H9 (cell line): Measurements from ENCODE around the gene CT45A5. TPM values are rescaled to one million over a fixed set of nuclear protein-coding genes. Genes with fewer than 3 reads are reported as not detected.
"Not testable (repeated sequence)": the region's sequence is repeated elsewhere in the genome, so short reads cannot be mapped to it uniquely, and the experiment has no call there.

Experiments
- DNase-seq: peaks from one replicate; pipeline ENCODE4 v3.0.0-alpha.2; 2017
- H2AFZ ChIP-seq: one replicate; pipeline ENCODE4 v1.6.1; 2013; ENCODE audit warnings: mild to moderate bottlenecking, low read length, control low read depth, moderate library complexity
- H2AK5ac ChIP-seq: 2 replicates; pipeline ENCODE4 v1.6.1; 2013; ENCODE audit warnings: low read length, control low read depth, mixed read lengths; ENCODE audit not compliant: insufficient read length
- H2BK120ac ChIP-seq: one replicate; pipeline ENCODE4 v1.6.1; 2013; ENCODE audit warnings: low read depth, mild to moderate bottlenecking, low read length, control low read depth, inconsistent platforms; ENCODE audit not compliant: poor library complexity, severe bottlenecking
- H2BK12ac ChIP-seq: 2 replicates; pipeline ENCODE4 v1.6.1; 2013; ENCODE audit warnings: low read length, control low read depth, mixed read lengths, low read depth; ENCODE audit not compliant: insufficient read length
- H2BK15ac ChIP-seq: 2 replicates; pipeline ENCODE4 v1.6.1; 2013; ENCODE audit warnings: low read depth, low read length, control low read depth
- H2BK20ac ChIP-seq: one replicate; pipeline ENCODE4 v1.6.1; 2013; ENCODE audit warnings: low read depth, mild to moderate bottlenecking, low read length, control low read depth, inconsistent platforms; ENCODE audit not compliant: poor library complexity, severe bottlenecking
- H2BK5ac ChIP-seq: 2 replicates; pipeline ENCODE4 v1.6.1; 2013; ENCODE audit warnings: low read length, control low read depth, mixed read lengths; ENCODE audit not compliant: insufficient read length
- H3K14ac ChIP-seq: 2 replicates; pipeline ENCODE4 v1.6.1; 2013; ENCODE audit warnings: low read length, control low read depth; ENCODE audit not compliant: insufficient read depth
- H3K18ac ChIP-seq: 2 replicates; pipeline ENCODE4 v1.6.1; 2013; ENCODE audit warnings: low read depth, mild to moderate bottlenecking, mixed read lengths, low read length, control low read depth; ENCODE audit not compliant: insufficient read length
- H3K23ac ChIP-seq: 2 replicates; pipeline ENCODE4 v1.6.1; 2013; ENCODE audit warnings: low read length, control low read depth, mixed read lengths, low read depth; ENCODE audit not compliant: insufficient read length
- H3K23me2 ChIP-seq: 2 replicates; pipeline ENCODE4 v1.6.1; 2013; ENCODE audit warnings: low read depth, mild to moderate bottlenecking, mixed read lengths, low read length, control low read depth; ENCODE audit not compliant: insufficient read length, poor library complexity, severe bottlenecking
- H3K27ac ChIP-seq: 2 replicates; pipeline ENCODE4 v1.5.1; 2013; ENCODE audit warnings: low read length, control low read depth, mixed read lengths, low read depth; ENCODE audit not compliant: insufficient read length
- H3K27me3 ChIP-seq: 2 replicates; pipeline ENCODE4 v1.6.1; 2013; ENCODE audit warnings: low read length, control low read depth, inconsistent platforms; ENCODE audit not compliant: insufficient read depth
- H3K4ac ChIP-seq: 2 replicates; pipeline ENCODE4 v1.6.1; 2013; ENCODE audit warnings: low read depth, mild to moderate bottlenecking, control low read depth, inconsistent platforms, low read length, moderate library complexity
- H3K4me1 ChIP-seq: 2 replicates; pipeline ENCODE4 v1.6.1; 2013; ENCODE audit warnings: low read length, control low read depth, inconsistent platforms; ENCODE audit not compliant: insufficient read depth
- H3K4me2 ChIP-seq: 2 replicates; pipeline ENCODE4 v1.6.1; 2013; ENCODE audit warnings: low read length, control low read depth, mixed read lengths; ENCODE audit not compliant: insufficient read length, insufficient read depth
- H3K56ac ChIP-seq: 2 replicates; pipeline ENCODE4 v1.6.1; 2013; ENCODE audit warnings: low read depth, mild to moderate bottlenecking, mixed read lengths, low read length, control low read depth; ENCODE audit not compliant: insufficient read length
- H3K79me1 ChIP-seq: 2 replicates; pipeline ENCODE4 v1.6.1; 2013; ENCODE audit warnings: low read depth, mild to moderate bottlenecking, moderate library complexity, low read length, control low read depth, inconsistent platforms; ENCODE audit not compliant: insufficient read depth, poor library complexity, severe bottlenecking
- H3K79me2 ChIP-seq: 2 replicates; pipeline ENCODE4 v1.6.1; 2013; ENCODE audit warnings: low read length, control low read depth, inconsistent platforms; ENCODE audit not compliant: insufficient read depth
- H3K9ac ChIP-seq: 2 replicates; pipeline ENCODE4 v1.6.1; 2013; ENCODE audit warnings: low read length, control low read depth, mixed read lengths; ENCODE audit not compliant: insufficient read length; ENCODE audit errors: extremely low read depth
- H3K9me3 ChIP-seq: one replicate; pipeline ENCODE4 v1.6.1; 2013; ENCODE audit warnings: low read depth, low read length, inconsistent platforms; ENCODE audit not compliant: control insufficient read depth
- H3T11ph ChIP-seq: one replicate; pipeline ENCODE4 v1.6.1; 2013; ENCODE audit warnings: mild to moderate bottlenecking, low read length, control low read depth, inconsistent platforms
- H4K20me1 ChIP-seq: one replicate; pipeline ENCODE4 v1.6.1; 2013; ENCODE audit not compliant: control insufficient read depth, insufficient read length, insufficient read depth
- H4K5ac ChIP-seq: 2 replicates; pipeline ENCODE4 v1.6.1; 2013; ENCODE audit warnings: low read depth, mild to moderate bottlenecking, mixed read lengths, low read length, control low read depth; ENCODE audit not compliant: insufficient read length
- H4K8ac ChIP-seq: replicated peaks from 2 replicates; pipeline ENCODE4 v1.6.1; 2013; ENCODE audit warnings: low read length, control low read depth, mixed read lengths, low read depth; ENCODE audit not compliant: insufficient read length
- H4K91ac ChIP-seq: 2 replicates; pipeline ENCODE4 v1.6.1; 2013; ENCODE audit warnings: low read depth, mild to moderate bottlenecking, moderate library complexity, mixed read lengths, low read length, control low read depth; ENCODE audit not compliant: insufficient read length
- H3K27ac Mint-ChIP-seq, 3 experiments: 2 replicates in 2 of 3; 3 replicates in 1 of 3; pipeline ENCODE4 v1.8.0; 2020 to 2021; ENCODE audit warnings: mixed read lengths in 3 of 3, mild to moderate bottlenecking in 1 of 3, moderate library complexity in 1 of 3
- H3K27me3 Mint-ChIP-seq: 2 replicates; pipeline ENCODE4 v1.8.0; 2021; ENCODE audit warnings: low read depth, mild to moderate bottlenecking, moderate library complexity, mixed read lengths
- H3K36me3 Mint-ChIP-seq, 3 experiments: 2 replicates in 2 of 3; 3 replicates in 1 of 3; pipeline ENCODE4 v1.8.0; 2020 to 2021; ENCODE audit warnings: low read depth in 3 of 3, mixed read lengths in 3 of 3; ENCODE audit not compliant: insufficient read depth in 1 of 3
- H3K4me1 Mint-ChIP-seq, 2 experiments: 2 replicates each; pipeline ENCODE4 v1.8.0; 2020; ENCODE audit warnings: mixed read lengths in 2 of 2
- H3K4me3 Mint-ChIP-seq, 2 experiments: 2 replicates in 1 of 2; 3 replicates in 1 of 2; pipeline ENCODE4 v1.8.0; 2020 to 2021; ENCODE audit warnings: mild to moderate bottlenecking in 2 of 2, mixed read lengths in 2 of 2, moderate library complexity in 1 of 2
- H3K9me3 Mint-ChIP-seq, 2 experiments: 2 replicates in 1 of 2; 3 replicates in 1 of 2; pipeline ENCODE4 v1.8.0; 2020; ENCODE audit warnings: mild to moderate bottlenecking in 2 of 2, mixed read lengths in 2 of 2, moderate library complexity in 1 of 2
- WGBS: extraction: QIAGEN DNeasy Blood & Tissue Kit; methylation state at CpG from one replicate; pipeline ENCODE4 v1.1.7; 2013; ENCODE audit warnings: missing lambda C conversion rate, low lambda C conversion rate, mixed read lengths; ENCODE audit not compliant: insufficient read length; ENCODE audit errors: extremely low coverage; 5-methylcytosine and 5-hydroxymethylcytosine counted together
- total RNA-seq: library from RNA; stranded (reverse); gene quantifications from 2 replicates; pipeline ENCODE4 v1.2.1, GENCODE V29; 2021

The CT45A5 gene
- total RNA-seq, 1 experiment from 2014 or later: not detected

GRCh38 chrX:135802687-135803086 is 17.4 kb upstream of the CT45A5 start, which contains the start of gene CT45A6:
CT45A6 (minus strand) TSS chrX:135802787; CDS start chrX:135798993, 3,794 bp downstream.
- not testable (repeated sequence) for H2BK5ac ChIP-seq, H3K14ac ChIP-seq, H3K9me3 ChIP-seq, H3K4me3 Mint-ChIP-seq, H3K79me2 ChIP-seq, H2AFZ ChIP-seq, H4K8ac ChIP-seq, H4K20me1 ChIP-seq, H2AK5ac ChIP-seq, H3K79me1 ChIP-seq, H2BK12ac ChIP-seq, H3K23me2 ChIP-seq, H3T11ph ChIP-seq, H2BK15ac ChIP-seq, H3K18ac ChIP-seq, H3K23ac ChIP-seq, H3K36me3 Mint-ChIP-seq, H3K27me3 ChIP-seq, H3K27ac ChIP-seq, H3K27ac Mint-ChIP-seq, DNase-seq, H3K4me2 ChIP-seq, H3K9me3 Mint-ChIP-seq, H3K56ac ChIP-seq, H3K9ac ChIP-seq, H4K91ac ChIP-seq, H3K4me1 Mint-ChIP-seq, H2BK120ac ChIP-seq, H3K4ac ChIP-seq, H3K4me1 ChIP-seq, H4K5ac ChIP-seq, H3K27me3 Mint-ChIP-seq, H2BK20ac ChIP-seq
- WGBS: no CpG with 5 or more reads among the region's 16 CpGs

GRCh38 chrX:135768091-135768490 is 17.2 kb downstream of the CT45A5 start, which contains the start of gene CT45A3:
CT45A3 (minus strand) TSS chrX:135768191; CDS start chrX:135764444, 3,747 bp downstream.
- not testable (repeated sequence) for H3K4me1 ChIP-seq, H3K4me3 Mint-ChIP-seq, H3K4me1 Mint-ChIP-seq, H3K56ac ChIP-seq, H2AK5ac ChIP-seq, H3K27ac ChIP-seq, H2BK120ac ChIP-seq, H2BK20ac ChIP-seq, H4K20me1 ChIP-seq, H3K36me3 Mint-ChIP-seq, H3K9me3 ChIP-seq, H3K27ac Mint-ChIP-seq, H4K8ac ChIP-seq, H4K5ac ChIP-seq, H3K23me2 ChIP-seq, H3K23ac ChIP-seq, H3K14ac ChIP-seq, H3K4me2 ChIP-seq, H2AFZ ChIP-seq, H3K9me3 Mint-ChIP-seq, DNase-seq, H3K27me3 Mint-ChIP-seq, H3K18ac ChIP-seq, H3K9ac ChIP-seq, H3K79me2 ChIP-seq, H4K91ac ChIP-seq, H3K79me1 ChIP-seq, H2BK12ac ChIP-seq, H3K27me3 ChIP-seq, H3K4ac ChIP-seq, H2BK5ac ChIP-seq, H2BK15ac ChIP-seq, H3T11ph ChIP-seq
- no CpG with 5 or more reads among the region's 17 CpGs for WGBS
